ENCODE data around the gene TTPAL.

Gene TTPAL

GRCh38 chr20:44495802-44496481, 20.3 kb downstream of the TTPAL start:
- DNase-seq (ENCODE audit: low read depth) = peak; percentile 89
- TF ChIP-seq, protein P1, sequence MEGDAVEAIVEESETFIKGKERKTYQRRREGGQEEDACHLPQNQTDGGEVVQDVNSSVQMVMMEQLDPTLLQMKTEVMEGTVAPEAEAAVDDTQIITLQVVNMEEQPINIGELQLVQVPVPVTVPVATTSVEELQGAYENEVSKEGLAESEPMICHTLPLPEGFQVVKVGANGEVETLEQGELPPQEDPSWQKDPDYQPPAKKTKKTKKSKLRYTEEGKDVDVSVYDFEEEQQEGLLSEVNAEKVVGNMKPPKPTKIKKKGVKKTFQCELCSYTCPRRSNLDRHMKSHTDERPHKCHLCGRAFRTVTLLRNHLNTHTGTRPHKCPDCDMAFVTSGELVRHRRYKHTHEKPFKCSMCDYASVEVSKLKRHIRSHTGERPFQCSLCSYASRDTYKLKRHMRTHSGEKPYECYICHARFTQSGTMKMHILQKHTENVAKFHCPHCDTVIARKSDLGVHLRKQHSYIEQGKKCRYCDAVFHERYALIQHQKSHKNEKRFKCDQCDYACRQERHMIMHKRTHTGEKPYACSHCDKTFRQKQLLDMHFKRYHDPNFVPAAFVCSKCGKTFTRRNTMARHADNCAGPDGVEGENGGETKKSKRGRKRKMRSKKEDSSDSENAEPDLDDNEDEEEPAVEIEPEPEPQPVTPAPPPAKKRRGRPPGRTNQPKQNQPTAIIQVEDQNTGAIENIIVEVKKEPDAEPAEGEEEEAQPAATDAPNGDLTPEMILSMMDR (IDR thresholded peaks at IDR 0.05; ENCODE audit: low read length, missing control alignments) = no peak
- H3K4me3 ChIP-seq (replicated peaks; ENCODE audit: low read depth, low read length) = no peak overlapping the region

DNA sequence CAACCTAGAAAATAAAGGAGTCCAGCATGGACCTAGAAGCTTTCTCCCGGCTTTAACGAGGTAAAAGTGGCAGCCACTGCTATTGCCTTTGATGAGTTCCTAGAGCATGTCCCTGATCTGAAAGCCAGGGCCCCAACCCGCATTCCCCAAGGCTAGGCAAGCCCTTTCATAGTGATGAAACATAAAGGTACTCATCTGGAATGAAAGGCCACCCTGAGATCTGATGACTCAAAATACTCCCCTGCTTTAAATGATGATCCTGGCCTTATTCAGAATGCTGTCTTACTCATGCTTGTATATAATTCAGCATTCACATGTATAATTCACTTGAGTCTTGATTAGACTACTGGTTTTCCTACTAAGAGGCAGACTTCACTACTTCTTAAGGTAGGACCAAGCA, 21.3 kb downstream of the TTPAL start:
- DNase-seq (ENCODE audit: low read depth) = peak; percentile 69
- TF ChIP-seq, protein P1 (IDR thresholded peaks at IDR 0.05; ENCODE audit: low read length, missing control alignments) = no peak
- no peak overlapping the region for H3K4me3 ChIP-seq (replicated peaks; ENCODE audit: low read depth, low read length)

DNA sequence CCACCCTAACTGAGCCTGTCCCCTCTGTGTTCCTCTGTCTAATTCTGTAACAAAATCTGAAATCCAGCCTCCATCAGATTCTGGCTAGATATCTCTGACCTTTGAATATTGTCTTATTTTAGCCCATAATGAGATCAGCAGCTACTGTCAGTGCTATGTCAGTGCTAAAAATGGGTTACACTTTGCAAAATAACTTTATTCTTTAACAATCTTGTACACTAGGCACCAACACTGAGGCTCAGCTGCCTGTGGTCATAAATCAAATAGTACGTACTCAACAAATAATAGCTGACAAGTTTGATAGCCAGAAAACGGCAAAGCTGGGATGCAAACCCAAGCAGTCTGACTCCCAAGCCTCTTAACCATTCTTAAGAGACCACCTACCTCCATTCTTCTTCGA, 22.1 kb downstream of the TTPAL start:
- no peak overlapping the region for H3K4me3 ChIP-seq (replicated peaks; ENCODE audit: low read depth, low read length)
- no peak for DNase-seq (ENCODE audit: low read depth)
- TF ChIP-seq, protein P1 (IDR thresholded peaks at IDR 0.05; ENCODE audit: low read length, missing control alignments) = no peak

- H3K4me3 ChIP-seq (replicated peaks; ENCODE audit: low read depth, low read length) = no peak overlapping the region
- TF ChIP-seq, protein P1 (IDR thresholded peaks at IDR 0.05; ENCODE audit: low read length, missing control alignments) = no peak
Observed at GRCh38 chr20:44500221-44500620, 24.5 kb downstream of the TTPAL start.

DNA sequence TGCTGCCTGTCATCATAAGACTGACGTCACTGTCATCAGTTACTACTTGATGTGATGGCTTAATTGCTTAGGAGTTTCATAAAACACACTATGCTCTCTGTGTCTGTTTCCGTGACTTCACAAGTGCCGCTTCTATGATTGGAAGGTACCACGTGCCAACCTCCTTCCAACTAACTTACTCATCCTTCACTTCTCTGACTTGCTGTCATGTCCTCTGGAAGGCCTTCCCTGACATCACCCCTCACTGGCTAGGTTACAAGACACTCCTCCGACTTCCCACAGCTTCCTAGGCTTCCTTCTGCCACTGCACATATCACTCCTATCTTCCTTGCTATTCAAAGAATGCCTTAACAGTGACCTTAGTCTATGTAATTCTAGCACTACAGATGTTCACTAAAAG, 25.8 kb downstream of the TTPAL start:
- TF ChIP-seq, protein P1 (IDR thresholded peaks at IDR 0.05; ENCODE audit: low read length, missing control alignments) = no peak
- DNase-seq (ENCODE audit: low read depth) = peak; percentile 94

More at GRCh38 chr20:44500221-44500620, 24.5 kb downstream of the TTPAL start:
- DNase-seq (ENCODE audit: low read depth) = no peak

DNA sequence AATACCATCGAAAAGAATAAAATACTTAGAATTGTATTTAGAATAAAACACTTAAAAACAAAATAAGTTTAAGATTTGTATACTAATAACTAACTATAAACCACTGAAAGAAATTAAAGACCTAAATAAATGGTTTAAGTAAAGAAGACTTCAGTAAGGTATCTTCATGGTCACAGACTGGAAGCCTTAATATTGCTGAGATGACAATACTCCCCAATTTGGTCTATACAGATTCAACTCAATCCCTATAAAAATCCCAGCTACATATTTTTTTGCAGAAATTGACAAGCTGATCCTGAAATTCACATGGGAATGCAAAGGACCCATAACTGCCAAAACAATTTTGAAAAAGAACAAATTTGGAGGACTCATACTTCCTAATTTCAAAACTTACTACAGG, 27.3 kb downstream of the TTPAL start:
- TF ChIP-seq, protein P1 (IDR thresholded peaks at IDR 0.05; ENCODE audit: low read length, missing control alignments) = no peak
- no peak for DNase-seq (ENCODE audit: low read depth)
- no peak overlapping the region for H3K4me3 ChIP-seq (replicated peaks; ENCODE audit: low read depth, low read length)

More for the DNA sequence above, 25.8 kb downstream of the TTPAL start:
- no peak overlapping the region for H3K4me3 ChIP-seq (replicated peaks; ENCODE audit: low read depth, low read length)

Measured in fibroblast of pulmonary artery (primary cell).